A549 (cell line): ENCODE measurements around the gene AQP4. TPM values are rescaled to one million over a fixed set of nuclear protein-coding genes. Genes with fewer than 3 reads are reported as not detected.

Experiments used
- ATAC-seq, 2 experiments: fragments of 200-7000 bp in 1 of 2; fragments of >200 bp in 1 of 2; cut with Nextera tagmentation in 1 of 2; cut with Tn5 transposase in 1 of 2; 3 replicates each; pipeline versions ENCODE4 v1.8.0 to v1.9.1; 2018 to 2020; ENCODE audit warnings: mild to moderate bottlenecking in 1 of 2, moderate library complexity in 1 of 2
- CTCF ChIA-PET: fragments of 300-600 bp; sonication (Branson Sonifier 250); formaldehyde crosslinking; extraction: SDS; loops from one replicate; lab custom pipeline; 2021; ENCODE audit warnings: antibody characterized with exemption, inconsistent platforms; lab: Yijun Ruan, JAX
- POLR2A ChIA-PET: fragments of 350-600 bp; formaldehyde crosslinking; extraction: SDS; loops from one replicate; lab custom pipeline; 2021; ENCODE audit warnings: antibody characterized with exemption, inconsistent platforms; lab: Yijun Ruan, JAX
- DNase-seq, 2 experiments: peaks; one replicate each; pipeline versions ENCODE4 v3.0.0 to v3.0.0-alpha.2; 2011 to 2016; ENCODE audit warnings: low read depth in 1 of 2, low spot score in 1 of 2
- FAIRE-seq: peaks from 2 replicates; lab custom pipeline; 2011; peaks lifted over from hg19 to GRCh38; lab: Jason Lieb, UNC
- H3K27ac ChIP-seq, 2 experiments: fragments of >200 bp; sonication (Bioruptor Twin); formaldehyde crosslinking; 3 replicates each; pipeline ENCODE4 v1.5.1; 2016 to 2017
- H3K4me1 ChIP-seq: fragments of >200 bp; sonication (Bioruptor Twin); formaldehyde crosslinking; 3 replicates; pipeline ENCODE4 v1.6.1; 2016
- H3K4me2 ChIP-seq: fragments of >200 bp; sonication (Bioruptor Twin); formaldehyde crosslinking; 3 replicates; pipeline ENCODE4 v1.6.1; 2016
- H3K4me3 ChIP-seq: fragments of >200 bp; sonication (Bioruptor Twin); formaldehyde crosslinking; 3 replicates; pipeline ENCODE4 v1.5.1; 2016
- H3K9me3 ChIP-seq: fragments of >200 bp; sonication (Bioruptor Twin); formaldehyde crosslinking; 3 replicates; pipeline ENCODE4 v1.6.1; 2016
- CBX8 ChIP-seq: fragments of 200-600 bp; sonication (generic); IDR thresholded peaks from 2 replicates; pipeline ENCODE4 v1.6.1; 2016
- EHF ChIP-seq: fragments of 250-450 bp; sonication (Bioruptor Pico); IDR thresholded peaks from 2 replicates; pipeline ENCODE4 v1.5.0; 2020; ENCODE audit warnings: mild to moderate bottlenecking
- ELK1 ChIP-seq: fragments of 150-350 bp; IDR thresholded peaks from 2 replicates; pipeline ENCODE4 v1.6.1; 2014; ENCODE audit warnings: low read depth, mild to moderate bottlenecking, low read length
- ESRRA ChIP-seq: fragments of 150-350 bp; IDR thresholded peaks from 2 replicates; pipeline ENCODE4 v1.6.1; 2014; ENCODE audit warnings: mild to moderate bottlenecking, low read length, borderline replicate concordance
- FOSL2 ChIP-seq, 2 experiments: fragments of 450-650 bp in 1 of 2; fragments of >200 bp in 1 of 2; sonication (Bioruptor Twin) in 1 of 2; formaldehyde crosslinking; IDR thresholded peaks; 2 replicates each; pipeline versions ENCODE4 v1.5.0 to v1.6.1; 2016 to 2020; ENCODE audit warnings: mild to moderate bottlenecking in 1 of 2, moderate library complexity in 1 of 2
- FOXS1 ChIP-seq: fragments of 250-450 bp; sonication (Bioruptor Pico); IDR thresholded peaks from 2 replicates; pipeline ENCODE4 v1.5.0; 2020; ENCODE audit warnings: mild to moderate bottlenecking, moderate library complexity
- HDAC2 ChIP-seq: fragments of 200-600 bp; sonication (generic); IDR thresholded peaks from 2 replicates; pipeline ENCODE4 v1.6.1; 2016
- HES2 ChIP-seq: fragments of >200 bp; sonication (Bioruptor Twin); formaldehyde crosslinking; IDR thresholded peaks from 2 replicates; pipeline ENCODE4 v1.6.1; 2016
- HOXB13 ChIP-seq: fragments of 250-450 bp; sonication (Bioruptor Pico); IDR thresholded peaks from 2 replicates; pipeline ENCODE4 v1.5.0; 2020; ENCODE audit warnings: low read depth, mild to moderate bottlenecking, moderate library complexity
- JUNB ChIP-seq: fragments of >200 bp; sonication (Bioruptor Twin); formaldehyde crosslinking; IDR thresholded peaks from 2 replicates; pipeline ENCODE4 v1.6.1; 2016
- KDM1A ChIP-seq: fragments of 200-600 bp; sonication (generic); IDR thresholded peaks from 2 replicates; pipeline ENCODE4 v1.6.1; 2016; ENCODE audit warnings: low read depth, mild to moderate bottlenecking
- MAZ ChIP-seq: fragments of 150-350 bp; IDR thresholded peaks from 2 replicates; pipeline ENCODE4 v1.6.1; 2014; ENCODE audit warnings: antibody characterized with exemption, low read depth, low read length, borderline replicate concordance
- MYC ChIP-seq: IDR thresholded peaks from 2 replicates; pipeline ENCODE4 v1.6.1; 2012; ENCODE audit warnings: mild to moderate bottlenecking, inconsistent platforms, low read length, improper control_type of control experiment, borderline replicate concordance
- NFE2L2 ChIP-seq: fragments of 150-350 bp; conservative IDR thresholded peaks from 2 replicates; pipeline ENCODE4 v1.6.1; 2014; ENCODE audit warnings: low read length
- NR3C1 ChIP-seq: fragments of >200 bp; sonication (Bioruptor Twin); formaldehyde crosslinking; IDR thresholded peaks from 3 replicates; pipeline ENCODE4 v1.6.1; 2017
- POLR2A ChIP-seq: IDR thresholded peaks from 2 replicates; pipeline ENCODE4 v1.6.1; 2012; ENCODE audit warnings: mild to moderate bottlenecking, low read length
- RCOR1 ChIP-seq: fragments of 150-350 bp; IDR thresholded peaks from 2 replicates; pipeline ENCODE4 v1.6.1; 2014; ENCODE audit warnings: antibody characterized with exemption, low read length, low read depth
- RFX5 ChIP-seq: fragments of 450-650 bp; IDR thresholded peaks from 2 replicates; pipeline ENCODE4 v1.7.1; 2014; ENCODE audit warnings: antibody characterized with exemption, mild to moderate bottlenecking, moderate library complexity
- SMC3 ChIP-seq: fragments of >200 bp; sonication (Bioruptor Twin); formaldehyde crosslinking; IDR thresholded peaks from 3 replicates; pipeline ENCODE4 v1.6.1; 2018; ENCODE audit warnings: inconsistent platforms
- SREBF2 ChIP-seq: fragments of 450-650 bp; IDR thresholded peaks from 2 replicates; pipeline ENCODE4 v1.6.1; 2014; ENCODE audit warnings: mild to moderate bottlenecking, moderate library complexity
- ZC3H11A ChIP-seq: fragments of 450-650 bp; IDR thresholded peaks from 2 replicates; pipeline ENCODE4 v1.6.1; 2014; ENCODE audit warnings: antibody characterized with exemption, mild to moderate bottlenecking
- WGBS: methylation state at CpG from one replicate; pipeline ENCODE4 v1.1.6; 2017; ENCODE audit errors: missing lambda C conversion rate; 5-methylcytosine and 5-hydroxymethylcytosine counted together
- polyA plus RNA-seq, 4 experiments: library from polyadenylated mRNA; depleted of rRNA in 3 of 4; stranded (reverse); fragments of >200 nt; fragmentation: RNase III in 1 of 4; extraction: RNeasy Plus Mini Kit Qiagen cat#74134 plus additional on column Dnase treatment in 1 of 4; gene quantifications; 2 replicates in 3 of 4; 3 replicates in 1 of 4; pipeline ENCODE4 v1.2.3, GENCODE V29; 2011 to 2017
- TF ChIP-seq, protein P1 (sequence below): fragments of 200-600 bp; sonication (generic); IDR thresholded peaks from 2 replicates; pipeline ENCODE4 v1.6.1; 2016; ENCODE audit warnings: antibody characterized with exemption, mild to moderate bottlenecking, moderate library complexity
- TF ChIP-seq, protein P2 (sequence below): IDR thresholded peaks from 2 replicates; pipeline ENCODE4 v1.6.1; 2012; ENCODE audit warnings: low read depth, borderline replicate concordance
- TF ChIP-seq, protein P3 (sequence below): fragments of 450-650 bp; IDR thresholded peaks from 2 replicates; pipeline ENCODE4 v1.6.1; 2014; ENCODE audit warnings: antibody characterized with exemption

AQP4 gene
- polyA plus RNA-seq, 2 of the 4 experiments (the other 2 are of a cell fraction), result 0.08 TPM; not detected in 1

GRCh38 chr18:26812462-26812861, 53.0 kb downstream of the AQP4 start:
- FAIRE-seq, result no peak
- Histone ChIP-seq H3K4me3 (no peak overlapping the region), H3K4me2 (no peak overlapping the region), H3K4me1 (no peaks in the 10 kb centered on the region), H3K27ac (no peak overlapping the region), H3K9me3 (no peaks in the 10 kb centered on the region)
- ChIA-PET POLR2A (no interaction called here), CTCF (interaction anchor here (1.0 to 1.1 kb wide), 2 partner anchors 13 to 150 kb away, joined by 3 read pairs; no protein-coding TSS in a partner anchor)
- no peak for ATAC-seq
- TF ChIP-seq NFE2L2, result no peak
- TF ChIP-seq, protein P1, sequence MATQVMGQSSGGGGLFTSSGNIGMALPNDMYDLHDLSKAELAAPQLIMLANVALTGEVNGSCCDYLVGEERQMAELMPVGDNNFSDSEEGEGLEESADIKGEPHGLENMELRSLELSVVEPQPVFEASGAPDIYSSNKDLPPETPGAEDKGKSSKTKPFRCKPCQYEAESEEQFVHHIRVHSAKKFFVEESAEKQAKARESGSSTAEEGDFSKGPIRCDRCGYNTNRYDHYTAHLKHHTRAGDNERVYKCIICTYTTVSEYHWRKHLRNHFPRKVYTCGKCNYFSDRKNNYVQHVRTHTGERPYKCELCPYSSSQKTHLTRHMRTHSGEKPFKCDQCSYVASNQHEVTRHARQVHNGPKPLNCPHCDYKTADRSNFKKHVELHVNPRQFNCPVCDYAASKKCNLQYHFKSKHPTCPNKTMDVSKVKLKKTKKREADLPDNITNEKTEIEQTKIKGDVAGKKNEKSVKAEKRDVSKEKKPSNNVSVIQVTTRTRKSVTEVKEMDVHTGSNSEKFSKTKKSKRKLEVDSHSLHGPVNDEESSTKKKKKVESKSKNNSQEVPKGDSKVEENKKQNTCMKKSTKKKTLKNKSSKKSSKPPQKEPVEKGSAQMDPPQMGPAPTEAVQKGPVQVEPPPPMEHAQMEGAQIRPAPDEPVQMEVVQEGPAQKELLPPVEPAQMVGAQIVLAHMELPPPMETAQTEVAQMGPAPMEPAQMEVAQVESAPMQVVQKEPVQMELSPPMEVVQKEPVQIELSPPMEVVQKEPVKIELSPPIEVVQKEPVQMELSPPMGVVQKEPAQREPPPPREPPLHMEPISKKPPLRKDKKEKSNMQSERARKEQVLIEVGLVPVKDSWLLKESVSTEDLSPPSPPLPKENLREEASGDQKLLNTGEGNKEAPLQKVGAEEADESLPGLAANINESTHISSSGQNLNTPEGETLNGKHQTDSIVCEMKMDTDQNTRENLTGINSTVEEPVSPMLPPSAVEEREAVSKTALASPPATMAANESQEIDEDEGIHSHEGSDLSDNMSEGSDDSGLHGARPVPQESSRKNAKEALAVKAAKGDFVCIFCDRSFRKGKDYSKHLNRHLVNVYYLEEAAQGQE, result no peak
- TF ChIP-seq RCOR1, result no peak
- no peak for TF ChIP-seq NR3C1
- no peak for TF ChIP-seq FOXS1
- no peak for TF ChIP-seq HDAC2
- no peak for TF ChIP-seq EHF (CRISPR knock-in tag)
- TF ChIP-seq, protein P2, sequence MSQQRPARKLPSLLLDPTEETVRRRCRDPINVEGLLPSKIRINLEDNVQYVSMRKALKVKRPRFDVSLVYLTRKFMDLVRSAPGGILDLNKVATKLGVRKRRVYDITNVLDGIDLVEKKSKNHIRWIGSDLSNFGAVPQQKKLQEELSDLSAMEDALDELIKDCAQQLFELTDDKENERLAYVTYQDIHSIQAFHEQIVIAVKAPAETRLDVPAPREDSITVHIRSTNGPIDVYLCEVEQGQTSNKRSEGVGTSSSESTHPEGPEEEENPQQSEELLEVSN, result no peak
- no peak for TF ChIP-seq HES2
- TF ChIP-seq CBX8, result no peak
- TF ChIP-seq HOXB13 (CRISPR knock-in tag), result no peak
- TF ChIP-seq ELK1, result no peak
- no peak for TF ChIP-seq POLR2A
- TF ChIP-seq, protein P3, sequence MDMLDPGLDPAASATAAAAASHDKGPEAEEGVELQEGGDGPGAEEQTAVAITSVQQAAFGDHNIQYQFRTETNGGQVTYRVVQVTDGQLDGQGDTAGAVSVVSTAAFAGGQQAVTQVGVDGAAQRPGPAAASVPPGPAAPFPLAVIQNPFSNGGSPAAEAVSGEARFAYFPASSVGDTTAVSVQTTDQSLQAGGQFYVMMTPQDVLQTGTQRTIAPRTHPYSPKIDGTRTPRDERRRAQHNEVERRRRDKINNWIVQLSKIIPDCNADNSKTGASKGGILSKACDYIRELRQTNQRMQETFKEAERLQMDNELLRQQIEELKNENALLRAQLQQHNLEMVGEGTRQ, result no peak
- no peak for TF ChIP-seq MYC
- TF ChIP-seq SMC3, result no peak
- TF ChIP-seq MAZ, result no peak
- DNase-seq, result no peak
- 67% methylated on average over 3 of the region's 3 CpGs for WGBS

DNA sequence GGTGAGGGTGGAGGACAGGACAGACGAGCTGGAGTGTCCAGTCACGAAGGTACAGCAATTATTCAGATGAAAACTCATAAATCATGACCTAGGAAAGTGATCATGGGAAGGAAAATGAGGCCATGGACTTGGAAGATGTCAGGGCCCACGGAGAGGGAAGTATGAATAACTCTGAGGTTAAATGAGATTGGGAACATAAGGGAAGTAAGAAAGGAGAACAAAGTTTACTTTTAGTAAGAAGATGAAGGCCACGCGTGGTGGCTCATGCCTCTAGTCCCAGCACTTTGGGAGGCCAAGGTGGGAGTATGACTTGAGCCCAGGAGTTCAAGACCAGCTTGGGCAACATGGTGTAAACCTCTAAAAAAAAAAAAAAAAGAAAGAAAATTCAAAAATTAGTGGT, 56.2 kb downstream of the AQP4 start:
- ChIA-PET CTCF (interaction anchor here (1.3 kb wide), 1 partner anchor 197 kb away, joined by 4 read pairs; no protein-coding TSS in a partner anchor), POLR2A (no interaction called here)
- Histone ChIP-seq H3K9me3 (no peaks in the 10 kb centered on the region), H3K4me3 (no peak overlapping the region), H3K4me2 (no peak overlapping the region), H3K4me1 (0 out of 3 replicates have a peak, but pooled peaks cover 2% of the 10 kb centered on the region), H3K27ac (no peak overlapping the region)
- ATAC-seq, result no peak
- TF ChIP-seq SREBF2 (no peak), RFX5 (no peak), ZC3H11A (no peak), ESRRA (no peak), HOXB13 (CRISPR knock-in tag) (no peak), KDM1A (no peak), JUNB (no peak), FOSL2 (IDR thresholded peaks at IDR 0.05) (no peak), FOSL2 (CRISPR knock-in tag; IDR thresholded peaks at IDR 0.05) (no peak)
- TF ChIP-seq, protein P1, result no peak
- no peak for DNase-seq
- FAIRE-seq, result no peak
- 65% methylated on average over 5 of the region's 5 CpGs for WGBS
